Measurements from ENCODE around the gene KCNT1.

The KCNT1 gene

GRCh38 chr9:135744333-135745070, 42.5 kb downstream of the KCNT1 start:
- no peak for DNase-seq

GRCh38 chr9:135745189-135745588, 43.2 kb downstream of the KCNT1 start:
- no peak for DNase-seq

GRCh38 chr9:135745686-135746324, 43.8 kb downstream of the KCNT1 start:
- DNase-seq: no peak

- no peak for DNase-seq
These were observed 44.6 kb downstream of the KCNT1 start for GRCh38 chr9:135746565-135746964.

GRCh38 chr9:135747311-135747710, 45.3 kb downstream of the KCNT1 start:
- no peak for DNase-seq

GRCh38 chr9:135748676-135749075, 46.7 kb downstream of the KCNT1 start:
- no peak for DNase-seq

- no peak for DNase-seq
These were observed 47.4 kb downstream of the KCNT1 start for GRCh38 chr9:135749171-135750045.

- DNase-seq: no peak
These were observed 48.8 kb downstream of the KCNT1 start for GRCh38 chr9:135750786-135751185.

- no peak for DNase-seq
These were observed 49.5 kb downstream of the KCNT1 start for GRCh38 chr9:135751501-135751900.

- DNase-seq: no peak
These were observed 50.6 kb downstream of the KCNT1 start for GRCh38 chr9:135752281-135753204.

GRCh38 chr9:135753391-135754105, 51.6 kb downstream of the KCNT1 start:
- DNase-seq: no peak

- no peak for DNase-seq
These were observed 54.6 kb downstream of the KCNT1 start for GRCh38 chr9:135756576-135756975.

- DNase-seq: no peak
These were observed 55.4 kb downstream of the KCNT1 start for GRCh38 chr9:135757356-135757755.

GRCh38 chr9:135758056-135758455, 56.1 kb downstream of the KCNT1 start:
- no peak for DNase-seq

GRCh38 chr9:135758870-135759269, 56.9 kb downstream of the KCNT1 start:
- DNase-seq: no peak

- no peak for DNase-seq
These were observed 57.8 kb downstream of the KCNT1 start for GRCh38 chr9:135759676-135760300.

- no peak for DNase-seq
These were observed 58.5 kb downstream of the KCNT1 start for GRCh38 chr9:135760465-135760864.

GRCh38 chr9:135761150-135761844, 59.3 kb downstream of the KCNT1 start:
- DNase-seq: peak in 1 of 58 donors; percentile 38

- DNase-seq: no peak
These were observed 59.8 kb downstream of the KCNT1 start for GRCh38 chr9:135761845-135762168.

Measured in anterior cingulate cortex (tissue), 58 donors.